RWPE2 (cell line): ENCODE measurements around the gene SALL4.

ENCODE experiments used
- ATAC-seq: fragments of 200-7000 bp; cut with Tn5 transposase; 3 replicates; pipeline ENCODE4 v1.9.1; 2021; ENCODE audit warnings: low read depth
- DNase-seq: peaks from one replicate; pipeline ENCODE4 v3.0.0-alpha.2; 2020; ENCODE audit warnings: low spot score
- H3K27ac ChIP-seq: fragments of 450-650 bp; 2 replicates; pipeline ENCODE4 v1.5.1; 2017; ENCODE audit warnings: mild to moderate bottlenecking; ENCODE audit not compliant: poor library complexity, severe bottlenecking
- H3K27me3 ChIP-seq: fragments of 250-450 bp; sonication (Bioruptor Pico); 2 replicates; pipeline ENCODE4 v1.5.1; 2021; ENCODE audit warnings: mild to moderate bottlenecking, moderate library complexity; ENCODE audit not compliant: insufficient read depth, poor library complexity, severe bottlenecking
- H3K36me3 ChIP-seq: fragments of 250-450 bp; sonication (Bioruptor Pico); 2 replicates; pipeline ENCODE4 v1.5.1; 2020; ENCODE audit warnings: low read depth, mild to moderate bottlenecking, moderate library complexity
- H3K4me1 ChIP-seq: fragments of 250-450 bp; sonication (Bioruptor Pico); 2 replicates; pipeline ENCODE4 v1.5.1; 2021; ENCODE audit warnings: mild to moderate bottlenecking, moderate library complexity; ENCODE audit not compliant: insufficient read depth, poor library complexity, severe bottlenecking
- H3K4me3 ChIP-seq: fragments of 250-450 bp; sonication (Bioruptor Pico); 2 replicates; pipeline ENCODE4 v1.5.1; 2021; ENCODE audit warnings: mild to moderate bottlenecking, moderate library complexity; ENCODE audit not compliant: severe bottlenecking
- H3K9me3 ChIP-seq: fragments of 250-450 bp; sonication (Bioruptor Pico); 2 replicates; pipeline ENCODE4 v1.5.1; 2021; ENCODE audit warnings: mild to moderate bottlenecking, moderate library complexity; ENCODE audit not compliant: severe bottlenecking
- TF ChIP-seq, protein P1 (sequence below): fragments of 450-650 bp; IDR thresholded peaks from one replicate; pipeline ENCODE4 v1.5.1; 2017; ENCODE audit warnings: mild to moderate bottlenecking, moderate library complexity; ENCODE audit not compliant: poor library complexity, severe bottlenecking

Gene SALL4

DNA sequence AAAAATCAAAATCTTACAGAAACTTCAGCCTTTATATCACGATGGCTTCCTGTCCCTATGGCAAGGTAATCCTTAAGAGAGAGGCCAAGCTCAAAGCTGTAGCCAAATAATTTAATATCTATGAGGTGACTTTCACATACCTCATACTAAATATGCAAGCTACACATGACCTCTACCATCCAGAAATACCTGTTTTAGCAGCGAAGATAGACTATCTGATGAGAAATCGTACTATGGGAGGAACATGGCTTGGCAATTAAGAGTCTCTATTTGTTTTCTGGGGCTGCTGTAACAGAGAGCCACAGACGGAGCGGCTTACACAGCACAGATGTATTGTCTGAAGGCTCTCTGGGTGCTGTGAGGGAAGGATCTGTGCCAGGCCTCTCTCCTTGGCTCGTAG, 31.0 kb upstream of the SALL4 start:
- TF ChIP-seq, protein P1, sequence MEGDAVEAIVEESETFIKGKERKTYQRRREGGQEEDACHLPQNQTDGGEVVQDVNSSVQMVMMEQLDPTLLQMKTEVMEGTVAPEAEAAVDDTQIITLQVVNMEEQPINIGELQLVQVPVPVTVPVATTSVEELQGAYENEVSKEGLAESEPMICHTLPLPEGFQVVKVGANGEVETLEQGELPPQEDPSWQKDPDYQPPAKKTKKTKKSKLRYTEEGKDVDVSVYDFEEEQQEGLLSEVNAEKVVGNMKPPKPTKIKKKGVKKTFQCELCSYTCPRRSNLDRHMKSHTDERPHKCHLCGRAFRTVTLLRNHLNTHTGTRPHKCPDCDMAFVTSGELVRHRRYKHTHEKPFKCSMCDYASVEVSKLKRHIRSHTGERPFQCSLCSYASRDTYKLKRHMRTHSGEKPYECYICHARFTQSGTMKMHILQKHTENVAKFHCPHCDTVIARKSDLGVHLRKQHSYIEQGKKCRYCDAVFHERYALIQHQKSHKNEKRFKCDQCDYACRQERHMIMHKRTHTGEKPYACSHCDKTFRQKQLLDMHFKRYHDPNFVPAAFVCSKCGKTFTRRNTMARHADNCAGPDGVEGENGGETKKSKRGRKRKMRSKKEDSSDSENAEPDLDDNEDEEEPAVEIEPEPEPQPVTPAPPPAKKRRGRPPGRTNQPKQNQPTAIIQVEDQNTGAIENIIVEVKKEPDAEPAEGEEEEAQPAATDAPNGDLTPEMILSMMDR = no peak
- no peak overlapping the region for H3K4me3 ChIP-seq
- H3K27ac ChIP-seq = no peak overlapping the region
- H3K4me1 ChIP-seq = no peaks in the 10 kb centered on the region
- H3K27me3 ChIP-seq = no peaks in the 10 kb centered on the region
- no peaks in the 10 kb centered on the region for H3K9me3 ChIP-seq
- no peaks in the 10 kb centered on the region for H3K36me3 ChIP-seq
- ATAC-seq (no peak), DNase-seq (no peak)

DNA sequence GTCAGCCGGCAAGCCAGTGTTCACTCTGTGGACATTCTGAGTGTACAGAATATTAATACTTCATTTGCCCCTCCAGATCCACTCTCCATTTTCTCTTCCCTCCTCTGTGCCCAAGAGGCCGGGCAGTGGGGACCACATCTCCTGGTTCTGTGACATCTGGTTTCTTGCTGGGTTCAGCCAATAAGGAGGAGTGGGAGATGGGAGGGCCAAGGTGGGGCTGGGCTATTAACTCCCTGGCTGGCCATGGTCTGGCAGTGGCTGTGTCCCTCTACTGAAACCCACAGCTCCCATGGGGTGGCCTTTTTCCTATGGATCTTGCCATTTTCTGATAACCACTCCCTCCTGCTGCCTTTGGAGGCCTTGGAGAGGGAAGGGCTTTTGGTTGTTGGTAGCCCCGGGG, 30.0 kb upstream of the SALL4 start:
- H3K27me3 ChIP-seq = no peaks in the 10 kb centered on the region
- TF ChIP-seq, protein P1 = no peak
- no peak overlapping the region for H3K27ac ChIP-seq

DNA sequence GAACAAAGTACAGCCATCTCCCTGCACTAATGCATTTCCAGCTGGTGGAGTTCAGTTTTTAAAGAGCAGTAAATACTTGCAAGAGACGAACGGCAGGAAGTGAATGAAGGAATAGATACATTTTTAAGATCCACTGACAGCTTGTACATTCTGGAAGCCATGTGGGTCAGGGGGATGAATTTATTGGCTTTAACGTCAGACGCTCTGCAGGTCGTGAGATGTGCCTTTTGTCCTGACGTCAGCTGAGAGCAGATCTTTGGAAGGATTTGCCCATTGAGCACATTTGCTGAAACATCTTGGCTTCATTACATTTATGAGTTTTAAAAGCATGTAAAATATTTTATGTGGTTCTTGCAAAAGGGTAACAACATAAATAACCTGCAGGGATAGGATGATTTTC, 29.5 kb upstream of the SALL4 start:
- no peak for ATAC-seq
- no peaks in the 10 kb centered on the region for H3K36me3 ChIP-seq
- TF ChIP-seq, protein P1 = no peak
- no peak overlapping the region for H3K4me3 ChIP-seq
- no peaks in the 10 kb centered on the region for H3K9me3 ChIP-seq
- H3K4me1 ChIP-seq = no peaks in the 10 kb centered on the region
- H3K27me3 ChIP-seq = no peaks in the 10 kb centered on the region
- DNase-seq = no peak
- H3K27ac ChIP-seq = no peak overlapping the region

More for the DNA sequence above, 30.0 kb upstream of the SALL4 start:
- ATAC-seq (no peak), DNase-seq (no peak)
- no peak overlapping the region for H3K4me3 ChIP-seq
- no peaks in the 10 kb centered on the region for H3K36me3 ChIP-seq
- H3K4me1 ChIP-seq = no peaks in the 10 kb centered on the region
- H3K9me3 ChIP-seq = no peaks in the 10 kb centered on the region

GRCh38 chr20:51830538-51830937, 28.2 kb upstream of the SALL4 start:
- Histone ChIP-seq H3K36me3 (no peaks in the 10 kb centered on the region), H3K27ac (no peak overlapping the region), H3K4me3 (no peak overlapping the region), H3K27me3 (no peaks in the 10 kb centered on the region), H3K9me3 (no peaks in the 10 kb centered on the region), H3K4me1 (no peaks in the 10 kb centered on the region)
- DNase-seq = no peak
- ATAC-seq = no peak
- TF ChIP-seq, protein P1 = no peak

DNA sequence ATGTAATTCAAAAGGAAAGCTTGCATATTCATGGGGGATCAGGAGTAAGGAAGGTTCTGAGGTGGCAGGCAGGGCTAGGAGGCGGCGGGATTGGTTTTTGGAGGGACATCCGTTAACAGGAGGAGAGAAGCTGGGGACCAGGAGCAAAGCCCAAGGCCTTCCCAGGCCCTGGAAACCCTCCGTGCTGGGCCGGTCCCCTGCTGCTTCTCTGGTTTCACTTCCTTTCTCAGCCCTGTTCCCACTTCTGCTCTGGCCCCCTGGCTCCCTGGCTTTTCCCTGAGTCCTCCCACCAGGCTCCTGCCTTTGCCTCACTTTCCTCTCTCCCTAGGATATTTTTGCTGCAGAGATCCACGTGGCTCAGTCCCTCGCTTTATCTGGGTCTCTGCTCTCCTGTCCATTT, 26.4 kb upstream of the SALL4 start:
- TF ChIP-seq, protein P1 = no peak
- H3K27me3 ChIP-seq = no peaks in the 10 kb centered on the region
- H3K4me1 ChIP-seq = no peaks in the 10 kb centered on the region
- H3K27ac ChIP-seq = no peak overlapping the region
- no peak overlapping the region for H3K4me3 ChIP-seq
- DNase-seq (no peak), ATAC-seq (no peak)
- H3K9me3 ChIP-seq = no peaks in the 10 kb centered on the region
- no peaks in the 10 kb centered on the region for H3K36me3 ChIP-seq
